GM18907 (cell line): ENCODE results near the gene SYTL3.
"Not testable (repeated sequence)": the region's sequence is repeated elsewhere in the genome, so short reads cannot be mapped to it uniquely, and the experiment has no call there.

Experiments
- ATAC-seq: cut with Tn5 transposase; IDR thresholded peaks from one replicate; pipeline ENCODE4 v1.9.1; 2021; ENCODE audit warnings: mild to moderate bottlenecking, moderate library complexity; ENCODE audit not compliant: unreplicated experiment

Gene SYTL3

DNA sequence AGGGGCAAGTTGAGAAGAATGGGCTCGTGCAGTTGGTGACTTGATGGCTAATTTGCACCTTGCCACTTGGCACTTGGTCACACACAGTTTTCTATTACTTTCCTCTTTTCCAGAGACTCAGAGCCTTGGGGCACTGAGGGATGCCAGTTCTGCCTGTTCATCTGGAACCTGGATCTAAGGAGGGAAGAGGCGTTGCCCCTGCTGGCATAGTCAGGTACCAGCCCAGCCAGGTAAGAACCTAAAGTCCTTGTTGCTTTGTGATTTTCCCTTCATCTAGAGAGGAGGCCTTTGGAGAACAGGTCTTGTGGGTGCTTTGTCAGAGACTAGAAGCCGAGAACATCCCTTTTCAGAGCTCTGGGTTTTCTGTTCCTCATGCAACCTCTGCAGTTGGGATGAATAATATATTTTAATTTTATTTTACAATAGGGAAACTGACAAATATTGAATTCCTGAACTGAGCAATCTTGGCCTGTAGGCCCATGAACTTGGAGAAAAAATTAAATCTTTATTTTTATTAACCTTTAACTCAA, 11.4 kb downstream of the SYTL3 start:
- ATAC-seq = no peak

DNA sequence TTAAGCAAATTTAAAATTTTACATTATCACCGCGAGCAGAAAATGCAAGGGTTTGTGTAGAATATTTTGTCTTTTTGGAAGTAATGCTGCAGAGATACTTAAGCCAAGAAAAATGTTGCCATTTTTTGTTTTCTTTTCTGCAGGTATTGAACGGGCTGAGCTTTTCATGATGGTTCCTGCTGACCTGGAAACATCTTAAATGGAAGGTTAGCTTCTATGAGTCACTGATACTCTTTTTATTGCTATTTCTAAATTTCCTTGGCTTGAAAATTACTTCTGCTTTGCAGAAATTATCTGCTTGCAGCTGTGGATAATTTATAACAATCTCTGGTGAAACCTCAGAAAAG, 12.7 kb downstream of the SYTL3 start:
- ATAC-seq = no peak

DNA sequence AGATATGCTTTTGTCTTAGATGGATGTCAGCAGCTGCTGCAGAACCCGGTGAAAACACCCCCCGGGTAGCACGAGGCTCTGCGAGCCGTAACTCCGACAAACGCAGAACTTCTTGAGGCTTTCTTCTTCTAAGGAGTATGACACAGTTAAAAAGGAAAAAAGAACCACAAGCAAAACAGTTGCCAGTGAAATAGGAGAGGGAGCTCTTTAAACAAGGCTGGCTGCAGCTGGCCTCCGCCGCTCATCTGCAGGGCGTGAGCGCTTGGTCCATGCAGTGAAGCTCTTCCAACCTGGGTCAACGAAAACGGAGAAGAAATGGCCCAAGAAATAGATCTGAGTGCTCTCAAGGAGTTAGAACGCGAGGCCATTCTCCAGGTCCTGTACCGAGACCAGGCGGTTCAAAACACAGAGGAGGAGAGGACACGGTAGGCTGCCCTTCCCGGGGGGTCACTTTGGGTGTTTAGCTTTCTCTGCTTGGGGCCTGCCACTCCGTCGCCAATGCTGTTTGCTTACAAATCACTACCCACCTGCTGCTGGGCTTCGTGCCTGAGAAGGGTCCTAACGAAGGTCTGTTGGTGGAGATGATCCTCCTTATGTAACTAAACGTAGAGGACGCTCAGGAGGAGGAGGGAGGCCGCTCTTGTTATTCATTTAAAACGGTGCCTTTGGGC, 13.2 kb downstream of the SYTL3 start:
- ATAC-seq = no peak

DNA sequence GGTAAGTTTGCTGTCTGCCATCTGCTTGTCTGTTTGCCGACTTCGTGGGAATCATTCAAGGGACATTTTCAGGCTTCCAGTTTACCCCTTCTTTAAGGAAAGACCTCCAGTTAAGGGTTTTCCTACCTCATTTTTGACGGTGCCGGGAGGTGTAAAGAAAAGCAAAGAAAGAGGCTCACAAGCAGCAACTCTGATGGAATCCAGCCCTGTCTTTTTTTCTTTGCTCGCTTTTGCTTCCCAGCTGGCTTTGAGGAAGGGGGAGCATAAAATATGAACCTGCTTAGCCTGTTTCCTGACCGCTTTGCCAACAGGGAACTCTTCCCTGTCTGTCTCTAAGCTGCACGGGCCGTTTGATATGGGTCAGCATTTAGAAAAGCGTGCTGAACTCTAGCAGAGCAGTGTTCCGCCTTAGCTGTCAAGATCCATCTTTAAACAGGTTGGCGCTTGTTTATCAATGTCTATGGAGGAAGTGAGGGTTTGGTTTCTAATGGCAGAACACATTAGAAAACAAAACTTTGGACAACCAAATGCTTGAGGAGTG, 13.8 kb downstream of the SYTL3 start:
- no peak for ATAC-seq

DNA sequence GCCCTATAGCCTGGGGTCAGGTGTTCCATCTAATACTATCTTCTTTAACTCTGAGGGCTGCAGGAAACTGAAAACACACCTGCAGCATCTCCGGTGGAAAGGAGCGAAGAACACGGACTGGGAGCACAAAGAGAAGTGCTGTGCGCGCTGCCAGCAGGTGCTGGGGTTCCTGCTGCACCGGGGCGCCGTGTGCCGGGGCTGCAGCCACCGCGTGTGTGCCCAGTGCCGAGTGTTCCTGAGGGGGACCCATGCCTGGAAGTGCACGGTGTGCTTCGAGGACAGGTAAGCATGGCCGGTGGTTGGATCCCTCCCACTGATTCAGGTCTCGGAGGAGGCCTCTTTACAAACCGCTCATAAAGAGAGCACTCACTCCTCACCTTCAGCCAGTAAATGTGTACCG, 15.5 kb downstream of the SYTL3 start:
- ATAC-seq = no peak

DNA sequence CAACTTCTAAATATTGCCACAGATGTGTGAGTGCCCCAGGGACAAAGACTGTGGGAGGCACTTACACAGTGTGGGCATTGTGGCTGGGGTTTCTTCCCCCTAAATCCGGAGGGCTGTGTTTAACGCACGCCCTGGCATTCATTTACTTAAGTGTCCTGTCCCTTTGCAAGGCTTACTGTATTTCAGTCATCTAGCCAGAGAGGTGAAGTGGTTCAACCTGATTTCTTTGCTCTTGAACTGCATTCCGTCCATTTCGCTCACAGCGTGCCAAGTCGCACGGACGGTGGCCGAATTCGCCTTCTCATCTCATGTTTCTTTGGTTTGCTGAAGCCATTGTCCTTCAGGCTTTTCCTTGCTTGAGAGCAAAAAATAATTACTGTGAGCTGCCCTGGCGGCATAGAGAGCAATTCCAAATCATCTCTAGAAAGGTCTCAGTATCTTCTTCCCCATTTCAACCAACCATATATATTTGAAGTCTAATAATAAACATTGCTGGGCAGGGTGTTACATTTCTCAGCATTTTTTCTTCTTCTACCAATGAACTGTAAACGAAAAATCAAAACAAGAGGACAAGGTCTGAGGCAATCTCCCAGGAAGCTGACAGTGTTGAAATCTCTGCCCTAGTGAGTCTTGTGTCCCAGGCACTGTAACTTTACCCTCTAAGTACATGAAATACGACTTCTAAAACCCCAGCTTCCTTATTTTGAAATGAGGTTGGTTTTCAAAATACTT, 16.9 kb downstream of the SYTL3 start:
- ATAC-seq = no peak

DNA sequence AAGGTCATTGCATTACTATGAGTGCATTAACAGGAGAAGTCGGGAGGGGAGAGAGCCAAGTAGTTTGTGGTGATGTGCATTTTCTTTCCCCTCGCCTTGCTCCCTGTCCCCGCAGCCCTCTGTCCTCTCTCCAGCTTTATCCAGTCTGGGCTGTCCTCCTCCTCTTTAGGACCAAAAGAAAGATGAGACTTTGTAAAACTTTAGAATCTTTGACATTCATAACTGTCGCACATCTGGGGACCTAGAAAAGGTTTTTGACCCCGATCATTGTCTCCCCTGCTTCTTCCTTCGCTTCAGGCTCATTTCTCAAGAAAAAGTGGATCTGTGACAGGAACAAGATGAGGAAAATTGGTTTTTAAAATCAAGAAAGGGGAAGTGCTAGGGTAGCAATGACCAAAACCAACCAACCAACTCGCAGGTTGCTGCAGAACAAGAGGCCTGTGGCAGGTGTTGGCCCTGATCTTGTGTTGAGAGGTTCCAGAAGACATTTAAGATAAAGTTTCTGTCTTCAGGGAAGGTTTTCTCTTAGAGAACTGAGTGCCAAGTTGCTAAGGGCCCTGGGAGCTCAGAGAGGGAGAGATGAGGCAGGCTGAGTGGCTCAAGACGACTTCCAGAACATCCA, 17.6 kb downstream of the SYTL3 start:
- no peak for ATAC-seq

DNA sequence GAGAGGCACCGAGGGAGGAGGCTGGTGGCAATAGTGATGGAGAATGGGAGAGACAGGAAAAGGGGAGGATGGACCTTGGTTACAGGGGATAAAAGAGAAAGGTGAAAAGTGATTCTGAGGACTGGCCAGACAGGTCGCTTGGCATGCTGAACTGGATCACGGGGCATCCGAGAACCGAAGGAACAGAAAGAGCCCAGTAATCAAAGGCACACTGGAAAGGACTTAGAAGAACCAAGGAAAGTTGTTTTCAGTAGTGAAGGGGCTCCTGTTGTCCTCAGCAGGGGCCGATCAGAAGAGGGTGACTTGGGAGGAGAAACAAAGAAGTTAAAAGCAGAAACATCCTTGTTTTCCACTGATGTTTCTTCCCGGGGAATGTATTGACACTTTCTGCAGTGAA, 18.9 kb downstream of the SYTL3 start:
- no peak for ATAC-seq

DNA sequence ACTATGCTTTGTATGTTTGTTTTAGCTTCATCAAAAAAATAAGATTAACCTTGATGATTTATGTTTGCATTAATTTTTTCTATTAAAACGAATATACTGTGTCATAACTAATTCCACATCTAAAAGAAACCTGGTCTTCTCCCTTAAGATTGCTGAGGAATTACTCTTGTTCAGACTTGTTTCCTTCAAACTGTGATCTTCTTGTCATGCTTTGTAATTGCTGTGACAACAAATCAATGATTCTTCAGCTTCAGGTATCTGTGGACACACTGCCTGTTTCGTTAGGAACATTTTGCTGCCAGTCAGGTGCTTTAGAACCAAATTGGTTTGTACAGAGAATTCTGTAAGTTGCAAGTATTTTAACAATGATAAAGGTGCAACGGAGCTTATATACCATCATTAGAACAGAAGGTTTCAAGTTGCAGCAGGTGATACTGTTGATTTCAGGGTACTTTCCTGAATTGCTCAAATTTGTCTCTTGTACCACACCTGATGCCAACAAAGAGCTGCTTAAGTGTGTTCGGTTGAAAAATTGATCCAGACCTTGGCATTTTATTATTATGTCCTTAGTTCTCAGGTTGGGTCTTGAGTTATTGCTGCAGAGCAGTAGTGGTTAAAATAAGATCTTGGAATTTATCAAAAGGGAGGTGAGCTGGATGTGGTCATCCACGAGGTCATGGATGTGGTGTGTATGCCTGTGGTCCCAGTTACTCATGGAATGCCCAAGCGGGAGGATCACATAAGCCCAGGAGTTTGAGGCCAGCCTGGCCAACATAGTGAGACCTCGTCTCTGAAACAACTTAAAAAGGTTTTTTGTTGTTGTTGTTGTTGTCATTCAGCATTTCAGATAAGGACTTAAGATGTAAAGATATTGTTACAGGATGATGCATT, 19.5 kb downstream of the SYTL3 start:
- no peak for ATAC-seq

DNA sequence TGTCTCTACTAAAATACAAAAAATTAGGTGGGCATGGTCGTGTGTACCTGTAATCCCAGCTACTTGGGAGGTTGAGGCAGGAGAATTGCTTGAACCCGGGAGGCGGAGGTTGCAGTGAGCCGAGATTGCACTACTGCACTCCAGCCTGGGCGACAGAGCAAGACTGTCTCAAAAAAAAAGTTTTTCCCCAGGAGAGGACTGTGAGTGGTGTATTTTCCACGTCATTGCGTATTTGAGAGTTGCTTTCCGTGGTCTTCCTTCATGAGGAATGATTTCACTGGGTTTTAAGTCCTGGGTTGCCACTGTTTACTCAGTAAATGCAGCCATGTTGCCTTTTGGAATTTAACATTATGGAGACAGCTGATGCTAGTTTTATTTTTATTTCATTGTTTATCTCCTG, 22.3 kb downstream of the SYTL3 start:
- not testable (repeated sequence) for ATAC-seq

DNA sequence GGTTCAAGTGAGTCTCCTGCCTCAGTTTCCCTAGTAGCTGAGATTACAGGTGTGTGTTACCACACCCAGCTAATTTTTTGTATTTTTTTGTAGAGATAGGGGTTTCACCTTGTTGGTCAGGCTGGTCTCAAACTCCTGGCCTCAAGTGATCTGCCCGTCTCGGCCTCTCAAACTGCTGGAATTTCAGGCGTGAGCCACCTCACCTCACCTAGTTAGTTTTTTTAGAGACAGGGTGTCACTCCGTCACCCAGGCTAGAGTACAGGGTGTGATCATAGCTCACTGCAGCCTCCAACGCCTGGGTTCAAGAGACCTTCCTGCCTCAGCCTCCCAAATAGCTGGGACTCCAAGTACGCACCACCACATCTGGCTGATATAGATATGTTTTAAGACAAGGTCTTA, 22.9 kb downstream of the SYTL3 start:
- ATAC-seq = no peak

DNA sequence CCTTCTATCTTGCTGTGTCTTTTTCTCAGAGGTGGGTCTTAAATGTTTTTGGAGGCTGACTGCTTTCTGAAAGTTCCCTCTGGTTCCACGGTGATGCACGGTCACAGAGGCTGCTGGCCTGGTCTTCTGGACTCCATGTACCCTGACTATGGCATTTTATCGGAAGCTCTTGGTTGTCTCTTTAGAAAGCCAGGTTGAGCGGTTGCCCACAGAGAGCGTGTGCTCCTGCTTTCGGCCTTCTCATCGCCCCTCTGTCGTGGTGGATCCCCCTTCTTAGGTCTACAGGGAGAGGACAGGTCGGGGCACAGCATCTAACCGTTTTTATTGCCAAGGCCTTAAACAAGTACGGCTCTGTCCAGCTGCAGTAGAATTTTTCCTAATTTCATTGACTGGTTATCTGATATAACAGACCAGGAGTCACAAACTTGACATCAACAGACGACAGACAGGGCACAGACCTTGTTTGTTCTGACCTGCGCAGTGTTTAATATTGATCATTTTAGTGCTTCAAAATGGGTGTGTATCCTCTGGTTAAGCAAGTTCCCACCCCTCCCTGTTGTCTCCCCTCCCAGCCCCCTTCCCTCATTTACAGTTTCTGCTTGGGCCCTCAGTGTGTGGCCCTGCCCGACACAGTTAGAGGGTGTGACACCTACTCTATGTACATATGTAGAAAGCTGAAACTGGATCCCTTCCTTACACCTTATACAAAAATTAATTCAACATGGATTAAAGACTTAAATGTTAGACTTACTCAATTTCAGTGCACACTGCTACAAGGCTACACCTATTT, 24.7 kb downstream of the SYTL3 start:
- ATAC-seq = no peak

DNA sequence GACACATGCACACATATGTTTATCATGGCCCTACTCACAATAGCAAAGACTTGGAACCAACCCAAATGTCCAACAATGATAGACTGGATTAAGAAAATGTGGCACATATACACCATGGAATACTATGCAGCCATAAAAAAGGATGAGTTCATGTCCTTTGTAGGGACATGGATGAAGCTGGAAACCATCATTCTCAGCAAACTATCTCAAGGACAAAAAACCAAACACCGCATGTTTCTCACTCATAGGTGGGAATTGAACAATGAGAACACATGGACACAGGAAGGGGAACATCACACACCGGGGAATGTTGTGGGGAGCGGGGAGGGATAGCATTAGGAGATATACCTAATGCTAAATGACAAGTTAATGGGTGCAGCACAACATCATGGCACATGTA, 27.2 kb downstream of the SYTL3 start:
- not testable (repeated sequence) for ATAC-seq

DNA sequence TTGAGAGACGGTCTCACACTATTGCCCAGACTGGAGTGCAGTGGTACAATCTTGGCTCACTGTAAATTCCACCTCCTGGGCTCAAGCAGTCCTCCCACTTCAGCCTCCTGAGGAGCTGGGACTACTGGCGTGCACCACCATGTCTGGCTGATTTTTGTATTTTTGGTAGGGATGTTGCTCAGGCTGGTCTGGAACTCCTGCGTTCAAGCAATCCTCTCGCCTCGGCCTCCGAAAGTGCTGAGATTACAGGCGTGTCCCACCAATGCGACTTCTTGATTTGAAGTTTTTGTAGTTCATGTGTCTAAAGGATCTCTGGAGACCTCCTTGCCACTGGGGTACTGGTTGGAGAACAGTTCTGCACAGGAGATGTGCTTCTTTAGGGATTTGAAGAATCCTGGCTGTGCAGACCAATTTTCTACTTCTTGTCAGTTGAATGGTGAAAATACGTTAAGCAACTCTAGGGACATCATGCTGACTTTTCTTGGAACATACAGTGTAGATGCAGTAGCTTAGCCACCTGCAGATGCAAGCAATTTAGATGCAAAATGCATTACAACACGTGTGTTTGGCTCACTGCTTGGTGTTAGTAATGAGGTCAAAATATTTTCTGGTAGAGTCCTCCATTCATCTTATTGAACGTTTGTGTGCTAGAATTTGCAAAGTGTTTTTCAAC, 28.2 kb downstream of the SYTL3 start:
- no peak for ATAC-seq

DNA sequence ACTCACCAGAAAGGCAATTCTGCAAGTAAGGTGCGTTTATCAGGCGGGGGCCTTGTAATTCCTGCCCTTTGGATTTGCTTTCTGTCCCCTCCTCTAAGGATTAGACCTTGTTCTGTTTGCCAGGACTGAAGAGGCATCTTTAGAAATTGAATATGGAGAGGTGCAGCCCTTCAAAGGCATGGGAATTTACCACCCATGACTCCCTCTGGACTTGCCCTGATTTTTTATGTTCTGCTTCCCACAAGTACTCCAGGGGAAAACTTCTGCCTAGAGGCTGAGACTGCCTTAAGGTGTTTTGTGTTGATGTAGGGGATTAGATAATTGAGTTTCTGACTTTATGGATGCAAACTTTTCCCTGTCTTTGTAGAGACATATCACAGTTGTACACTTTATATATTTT, 30.2 kb downstream of the SYTL3 start:
- ATAC-seq = no peak

DNA sequence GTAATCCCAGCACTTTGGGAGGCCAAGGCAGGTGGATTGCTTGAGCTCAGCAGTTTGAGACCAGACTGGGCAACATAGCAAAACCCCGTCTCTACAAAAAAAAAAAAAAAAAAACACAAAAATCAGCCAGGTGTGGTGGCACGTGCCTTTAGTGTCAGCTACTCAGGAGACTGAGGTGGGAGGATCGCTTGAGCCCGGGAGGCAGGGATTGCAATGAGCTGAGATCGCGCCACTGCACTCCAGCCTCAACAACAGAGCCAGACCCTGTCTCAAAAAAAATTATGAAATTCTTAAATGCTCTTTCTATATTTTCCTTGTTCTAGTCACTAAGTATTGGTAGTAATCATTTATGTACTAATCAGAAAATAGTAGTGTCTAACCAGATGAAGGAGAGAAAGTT, 30.6 kb downstream of the SYTL3 start:
- no peak for ATAC-seq

DNA sequence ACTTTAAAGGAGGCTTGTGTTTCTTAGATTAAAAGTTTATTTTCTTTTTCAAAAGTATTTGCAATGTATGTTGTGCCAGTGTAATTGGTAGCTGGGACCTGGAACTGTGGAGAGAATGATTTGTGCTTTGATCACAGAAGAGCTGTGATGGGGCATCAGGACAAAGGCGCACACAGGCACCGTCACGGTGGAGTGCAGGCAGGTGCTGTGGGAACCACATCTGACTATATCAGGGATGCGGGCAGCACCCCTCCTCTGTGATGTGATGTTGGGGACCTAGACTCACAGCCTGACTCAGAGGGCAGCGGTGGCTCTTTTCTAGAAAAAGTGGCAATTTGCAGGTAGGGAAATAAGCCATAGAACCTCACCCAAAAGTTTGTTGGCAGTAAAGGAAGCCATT, 34.5 kb downstream of the SYTL3 start:
- no peak for ATAC-seq

DNA sequence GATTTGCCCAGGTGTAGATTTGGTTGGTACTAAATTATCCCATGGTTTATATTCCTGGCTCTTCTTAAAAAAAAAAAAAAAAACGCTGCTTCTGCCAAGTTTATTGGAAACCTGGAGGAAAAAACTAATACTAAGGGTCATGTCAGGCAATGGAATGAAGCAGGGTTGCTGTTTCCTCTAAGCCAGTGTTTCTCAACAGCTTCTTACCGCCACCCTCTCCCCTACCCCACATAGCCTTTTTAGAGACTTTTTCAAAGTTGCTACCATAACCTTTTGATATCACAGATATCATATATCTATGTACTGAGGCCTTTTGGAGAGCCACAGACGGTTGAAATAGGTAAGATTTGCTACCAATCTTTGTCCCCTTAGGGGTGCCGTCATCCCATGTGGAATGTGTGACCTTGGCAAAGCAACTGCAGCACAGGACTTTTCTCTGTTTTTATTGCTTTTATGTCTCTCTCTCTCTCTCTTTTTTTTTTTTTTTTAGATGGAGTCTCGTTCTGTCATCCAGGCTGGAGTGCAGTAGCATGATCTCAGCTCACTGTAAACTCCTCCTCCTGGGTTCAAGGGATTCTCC, 35.0 kb downstream of the SYTL3 start:
- no peak for ATAC-seq

DNA sequence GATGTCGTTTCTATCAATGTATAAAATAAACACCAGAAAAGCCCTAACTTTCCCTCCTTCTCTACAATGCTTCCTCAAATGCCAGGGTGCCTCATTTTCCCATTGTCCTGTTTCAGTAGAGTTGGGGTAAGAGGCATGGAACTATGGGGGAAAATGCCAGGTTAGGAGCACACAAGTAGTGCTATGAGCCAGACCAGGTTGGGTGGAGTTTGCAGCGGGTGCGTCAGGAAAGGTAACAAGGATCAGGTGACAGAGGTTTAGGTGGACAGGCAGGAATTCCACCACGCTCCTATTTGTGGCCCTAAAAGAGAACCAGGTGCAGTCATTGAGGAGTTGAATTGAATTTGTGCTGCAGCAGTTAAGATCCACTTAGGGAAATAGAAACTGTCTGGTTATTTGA, 36.5 kb downstream of the SYTL3 start:
- ATAC-seq = no peak
